ENCODE results near the gene EIF5.
A peak's percentile ranks its signal among the peaks of the same experiment; 100 is the strongest.

EIF5 gene

GRCh38 chr14:103372017-103372416, 38.0 kb downstream of the EIF5 start:
- DNase-seq (ENCODE audit: low read depth) = no peak

GRCh38 chr14:103372552-103373304, 38.7 kb downstream of the EIF5 start:
- no peak for DNase-seq (ENCODE audit: low read depth)

GRCh38 chr14:103374121-103374520, 40.1 kb downstream of the EIF5 start:
- DNase-seq (ENCODE audit: low read depth) = no peak

- DNase-seq (ENCODE audit: low read depth) = no peak
Observed at GRCh38 chr14:103377522-103378037, 43.5 kb downstream of the EIF5 start.

- no peak for DNase-seq (ENCODE audit: low read depth)
Observed at GRCh38 chr14:103378038-103378854, 44.2 kb downstream of the EIF5 start.

GRCh38 chr14:103380719-103381377, 46.8 kb downstream of the EIF5 start:
- DNase-seq (ENCODE audit: low read depth) = no peak

GRCh38 chr14:103382376-103382775, 48.3 kb downstream of the EIF5 start:
- DNase-seq (ENCODE audit: low read depth) = no peak

- DNase-seq (ENCODE audit: low read depth) = no peak
Observed at GRCh38 chr14:103384450-103385151, 50.6 kb downstream of the EIF5 start.

GRCh38 chr14:103385152-103385928, 51.3 kb downstream of the EIF5 start, which contains the start of gene MARK3:
Gene MARK3 (plus strand): TSS chr14:103385415. CDS start chr14:103386030, 615 bp downstream.
- peak; percentile 96 for DNase-seq (ENCODE audit: low read depth)

GRCh38 chr14:103385929-103386712, 52.1 kb downstream of the EIF5 start:
- DNase-seq (ENCODE audit: low read depth) = no peak

- DNase-seq (ENCODE audit: low read depth) = no peak
Observed at GRCh38 chr14:103386713-103387329, 52.8 kb downstream of the EIF5 start.

GRCh38 chr14:103388664-103389063, 54.6 kb downstream of the EIF5 start:
- no peak for DNase-seq (ENCODE audit: low read depth)

GRCh38 chr14:103390605-103391004, 56.6 kb downstream of the EIF5 start:
- no peak for DNase-seq (ENCODE audit: low read depth)

- DNase-seq (ENCODE audit: low read depth) = no peak
Observed at GRCh38 chr14:103391048-103391447, 57.0 kb downstream of the EIF5 start.

GRCh38 chr14:103392106-103392505, 58.1 kb downstream of the EIF5 start:
- DNase-seq (ENCODE audit: low read depth) = no peak

GRCh38 chr14:103392572-103392971, 58.5 kb downstream of the EIF5 start:
- no peak for DNase-seq (ENCODE audit: low read depth)

GRCh38 chr14:103393070-103393469, 59.0 kb downstream of the EIF5 start:
- DNase-seq (ENCODE audit: low read depth) = no peak

- no peak for DNase-seq (ENCODE audit: low read depth)
Observed at GRCh38 chr14:103393676-103394626, 59.9 kb downstream of the EIF5 start.
